ENCODE measurements around the gene PRIMPOL. TPM values are rescaled to one million over a fixed set of nuclear protein-coding genes. Genes with fewer than 3 reads are reported as not detected.
"Not testable (repeated sequence)": the region's sequence is repeated elsewhere in the genome, so short reads cannot be mapped to it uniquely, and the experiment has no call there.

PRIMPOL gene
- total RNA-seq, 3 donors from 2014 or later, result 17.1 to 22.5 (median 21.7) TPM

GRCh38 chr4:184733654-184734524 lies 84.4 kb downstream of the PRIMPOL start, which contains the start of gene CENPU:
TSS of gene CENPU (minus strand) at chr4:184734096. CDS start at chr4:184734062, 34 bp downstream.
- Histone ChIP-seq H3K36me3 (ENCODE audit: low read depth) (no peaks in the 10 kb centered on the region), H3K4me3 (peak within 1 kb of the TSS; percentile 62), H3K9me3 (no peaks in the 10 kb centered on the region), H3K4me1 (ENCODE audit: low read depth) (no peaks in the 10 kb centered on the region)
- DNase-seq (peak; percentile 96 to 98 (median 97)), ATAC-seq (peak; percentile 98)
- intact Hi-C loops (cut with DNase I, micrococcal nuclease), result no loop called here
- no peak for TF ChIP-seq CTCF (IDR thresholded peaks at IDR 0.05)

GRCh38 chr4:184734758-184735157 lies 85.2 kb downstream of the PRIMPOL start:
- Histone ChIP-seq H3K4me3 (peak overlapping the region; percentile 62), H3K9me3 (no peaks in the 10 kb centered on the region), H3K36me3 (ENCODE audit: low read depth) (no peaks in the 10 kb centered on the region), H3K4me1 (ENCODE audit: low read depth) (no peaks in the 10 kb centered on the region)
- DNase-seq, result no peak
- no peak for ATAC-seq
- intact Hi-C loops (cut with DNase I, micrococcal nuclease), result no loop called here
- TF ChIP-seq CTCF (IDR thresholded peaks at IDR 0.05), result no peak

- intact Hi-C loops (cut with DNase I, micrococcal nuclease), result not testable (repeated sequence)
Measured at GRCh38 chr4:184739575-184739974, 90.0 kb downstream of the PRIMPOL start.

GRCh38 chr4:184740980-184741391 lies 91.4 kb downstream of the PRIMPOL start:
- no peaks in the 10 kb centered on the region for H3K9me3 ChIP-seq
- no peak overlapping the region for H3K4me3 ChIP-seq
- no peaks in the 10 kb centered on the region for H3K36me3 ChIP-seq (ENCODE audit: low read depth)
- ATAC-seq (no peak), DNase-seq (no peak)
- TF ChIP-seq CTCF (IDR thresholded peaks at IDR 0.05), result no peak
- intact Hi-C loops (cut with DNase I, micrococcal nuclease), result loop anchor here in 1 of 2 donors (10.0 kb wide), 1 partner anchor 244 kb away; no protein-coding TSS in a partner anchor
- H3K4me1 ChIP-seq (ENCODE audit: low read depth), result peaks cover under 1% of the 10 kb centered on the region

More at GRCh38 chr4:184739575-184739974, 90.0 kb downstream of the PRIMPOL start:
- not testable (repeated sequence) for DNase-seq; H3K9me3 ChIP-seq; ATAC-seq; H3K36me3 ChIP-seq (ENCODE audit: low read depth); H3K4me3 ChIP-seq; H3K4me1 ChIP-seq (ENCODE audit: low read depth)

GRCh38 chr4:184741651-184742050 lies 92.1 kb downstream of the PRIMPOL start:
- H3K36me3 ChIP-seq (ENCODE audit: low read depth); H3K4me1 ChIP-seq (ENCODE audit: low read depth); H3K4me3 ChIP-seq; H3K9me3 ChIP-seq; ATAC-seq; DNase-seq: not testable (repeated sequence)
- intact Hi-C loops (cut with DNase I, micrococcal nuclease), result loop anchor here in 1 of 2 donors (10.0 kb wide), 1 partner anchor 243 kb away; no protein-coding TSS in a partner anchor

GRCh38 chr4:184743650-184744049 lies 94.1 kb downstream of the PRIMPOL start:
- no peak for ATAC-seq
- Histone ChIP-seq H3K4me3 (no peak overlapping the region), H3K4me1 (ENCODE audit: low read depth) (peaks cover 21% of the 10 kb centered on the region), H3K36me3 (ENCODE audit: low read depth) (no peaks in the 10 kb centered on the region), H3K9me3 (no peaks in the 10 kb centered on the region)
- intact Hi-C loops (cut with DNase I, micrococcal nuclease), result loop anchor here in 1 of 2 donors (10.0 kb wide), 1 partner anchor 241 kb away; no protein-coding TSS in a partner anchor
- no peak for DNase-seq
- no peak for TF ChIP-seq CTCF (IDR thresholded peaks at IDR 0.05)

All from mucosa of descending colon (tissue), 3 donors.